Lower lobe of right lung (tissue), 2 donors: ENCODE measurements around the gene EXOC3. TPM values are rescaled to one million over a fixed set of nuclear protein-coding genes. Genes with fewer than 3 reads are reported as not detected.
A peak's percentile ranks its signal among the peaks of the same experiment; 100 is the strongest.

Experiments
- ATAC-seq, 2 donors: fragments of 200-7000 bp; cut with Tn5 transposase; one replicate each; pipeline ENCODE4 v1.9.1; 2020 to 2022; ENCODE audit warnings: mild to moderate bottlenecking in 2 of 2, moderate library complexity in 2 of 2
- DNase-seq: peaks from one replicate; pipeline ENCODE4 v3.0.0-alpha.2; 2020
- H3K27ac ChIP-seq: fragments of 200-600 bp; one replicate; pipeline ENCODE4 v1.8.0; 2022
- H3K27me3 ChIP-seq: fragments of 200-600 bp; one replicate; pipeline ENCODE4 v1.8.0; 2022; ENCODE audit warnings: low read depth
- H3K36me3 ChIP-seq: fragments of 200-600 bp; one replicate; pipeline ENCODE4 v1.8.0; 2022; ENCODE audit warnings: mild to moderate bottlenecking
- H3K4me1 ChIP-seq: fragments of 200-600 bp; one replicate; pipeline ENCODE4 v1.8.0; 2022
- H3K4me3 ChIP-seq: fragments of 200-600 bp; one replicate; pipeline ENCODE4 v1.8.0; 2022; ENCODE audit warnings: mild to moderate bottlenecking
- H3K9me3 ChIP-seq: fragments of 200-600 bp; one replicate; pipeline ENCODE4 v1.8.0; 2022
- CTCF ChIP-seq: fragments of 200-600 bp; IDR thresholded peaks from one replicate; pipeline ENCODE4 v1.8.0; 2022; ENCODE audit warnings: antibody characterized with exemption, mild to moderate bottlenecking
- intact Hi-C: fragments of 100-400 bp; cut with DNase I; formaldehyde crosslinking; loops from one replicate; pipeline ENCODE4 v1.11.0; 2022
- total RNA-seq: library from RNA; stranded (reverse); fragmentation: NEBNext Ultra II Directional; extraction: Animal tissue kit (Norgen Biotek cat#: 25700); gene quantifications from one replicate; pipeline ENCODE4 v1.2.1, GENCODE V29; 2021
- donor health status: DM: no; HTN: yes; CAD: no; lungs with severe emphysema.

EXOC3 gene
- total RNA-seq, 1 donor from 2014 or later = 58.9 TPM

DNA sequence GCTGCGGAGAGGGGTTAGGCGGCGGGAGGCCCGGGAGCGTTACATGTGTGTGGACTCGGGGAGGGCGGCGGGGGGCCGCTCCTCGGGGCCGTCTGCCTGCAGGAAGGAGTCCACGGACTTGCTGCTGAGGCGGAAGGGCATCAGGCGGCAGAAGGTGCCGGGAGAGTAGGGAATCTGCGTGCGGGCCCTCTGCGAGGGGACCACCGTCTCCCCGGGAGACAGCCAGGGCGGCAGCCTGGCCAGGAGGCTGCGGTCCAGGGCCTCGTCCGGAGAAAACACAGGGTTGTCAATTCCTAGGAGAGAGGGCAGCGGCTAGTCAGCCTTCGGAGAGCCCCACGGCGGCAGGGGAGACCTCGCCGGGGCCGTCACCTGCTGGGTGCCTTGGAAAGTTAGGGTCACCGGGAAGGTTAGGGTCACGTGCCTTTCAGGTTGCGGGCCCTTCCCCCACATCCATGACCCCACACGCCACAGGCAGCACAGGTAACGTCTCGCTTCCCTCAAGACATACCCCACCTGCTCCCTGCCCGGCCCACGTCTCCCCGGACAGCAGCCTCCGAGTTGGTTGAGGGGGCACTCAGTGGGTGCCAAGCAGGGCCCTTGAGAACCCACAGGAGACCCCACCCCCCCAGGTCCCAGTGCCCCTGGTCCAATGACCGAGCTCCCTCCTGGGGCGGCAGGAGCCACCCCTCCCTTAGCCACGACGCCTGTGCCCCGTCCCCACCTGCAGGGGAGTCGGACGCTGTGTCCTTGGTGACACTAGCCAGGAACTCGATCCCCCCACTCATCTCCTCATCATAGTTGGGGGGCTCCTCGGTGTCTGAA lies 32.1 kb downstream of the EXOC3 start:
- no peak for TF ChIP-seq CTCF
- H3K27me3 ChIP-seq = peaks cover 47% of the 10 kb centered on the region
- DNase-seq (peak; percentile 50), ATAC-seq (no peak)
- peaks cover 1% of the 10 kb centered on the region for H3K36me3 ChIP-seq
- H3K4me1 ChIP-seq = peaks cover 26% of the 10 kb centered on the region
- no peak overlapping the region for H3K27ac ChIP-seq
- intact Hi-C loops = no loop called here
- no peaks in the 10 kb centered on the region for H3K9me3 ChIP-seq
- H3K4me3 ChIP-seq = peak overlapping the region; percentile 43

- DNase-seq = peak; percentile 35
- no peak for TF ChIP-seq CTCF
- peaks cover 53% of the 10 kb centered on the region for H3K27me3 ChIP-seq
Observed at GRCh38 chr5:475704-476101, 32.7 kb downstream of the EXOC3 start.

DNA sequence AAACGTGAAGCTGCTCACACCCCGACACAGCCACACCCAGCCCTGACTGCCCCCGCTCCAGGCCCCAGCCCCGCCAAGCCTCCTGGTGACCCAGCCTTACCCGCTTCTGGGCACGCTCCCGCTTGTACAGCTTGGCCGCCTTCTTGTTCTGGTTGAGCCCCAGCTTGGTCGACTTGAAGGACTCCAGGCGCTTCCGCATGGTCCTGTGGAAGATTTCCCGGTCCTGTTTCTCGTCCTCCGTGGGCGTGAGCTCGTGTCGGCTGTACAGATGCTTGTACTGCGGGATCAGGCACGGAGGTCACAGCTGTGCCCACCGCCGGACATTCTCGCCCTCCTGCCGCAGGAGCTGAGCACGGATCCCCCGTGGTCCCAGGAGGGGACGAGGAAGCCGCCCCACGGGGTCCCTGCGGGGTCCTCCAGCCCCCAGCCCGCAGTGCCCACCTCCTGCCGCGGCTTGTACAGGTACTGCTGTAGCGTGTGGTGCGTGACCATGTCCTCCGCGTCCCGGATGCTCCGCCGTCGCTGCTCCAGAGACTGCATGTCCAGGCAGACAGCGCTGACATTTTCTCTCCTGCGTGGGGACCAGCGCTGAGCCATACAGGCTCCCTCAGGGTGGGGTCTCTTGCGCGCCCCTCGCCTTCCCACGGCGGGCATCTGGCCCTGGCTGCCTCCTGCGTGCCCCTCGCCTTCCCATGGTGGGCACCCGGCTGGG lies 33.3 kb downstream of the EXOC3 start:
- Histone ChIP-seq H3K36me3 (no peaks in the 10 kb centered on the region), H3K27me3 (peaks cover 55% of the 10 kb centered on the region), H3K4me3 (no peak overlapping the region), H3K9me3 (no peaks in the 10 kb centered on the region), H3K4me1 (peaks cover 19% of the 10 kb centered on the region), H3K27ac (no peak overlapping the region)
- DNase-seq (peak; percentile 49), ATAC-seq (no peak)
- TF ChIP-seq CTCF = no peak
- intact Hi-C loops = no loop called here

More at GRCh38 chr5:475704-476101, 32.7 kb downstream of the EXOC3 start:
- H3K9me3 ChIP-seq = no peaks in the 10 kb centered on the region
- no peak overlapping the region for H3K4me3 ChIP-seq
- H3K4me1 ChIP-seq = peaks cover 25% of the 10 kb centered on the region
- no peak for ATAC-seq
- intact Hi-C loops = no loop called here
- H3K27ac ChIP-seq = no peak overlapping the region
- no peaks in the 10 kb centered on the region for H3K36me3 ChIP-seq

- Histone ChIP-seq H3K4me1 (peaks cover 14% of the 10 kb centered on the region), H3K36me3 (no peaks in the 10 kb centered on the region), H3K9me3 (no peaks in the 10 kb centered on the region), H3K27me3 (peaks cover 58% of the 10 kb centered on the region), H3K27ac (no peak overlapping the region), H3K4me3 (no peak overlapping the region)
- intact Hi-C loops = no loop called here
- ATAC-seq (no peak), DNase-seq (no peak)
- TF ChIP-seq CTCF = no peak
Observed at GRCh38 chr5:476814-477175, 33.8 kb downstream of the EXOC3 start.

- no peak for TF ChIP-seq CTCF
- Histone ChIP-seq H3K9me3 (no peaks in the 10 kb centered on the region), H3K27me3 (peaks cover 62% of the 10 kb centered on the region), H3K4me1 (peaks cover 10% of the 10 kb centered on the region), H3K4me3 (no peak overlapping the region), H3K27ac (no peak overlapping the region), H3K36me3 (no peaks in the 10 kb centered on the region)
- intact Hi-C loops = no loop called here
- DNase-seq = no peak
- no peak for ATAC-seq
Observed at GRCh38 chr5:477247-477646, 34.3 kb downstream of the EXOC3 start.
